Measurements from ENCODE around the gene ETS1.

The ETS1 gene

GRCh38 chr11:128482092-128482491, 105.3 kb downstream of the ETS1 start:
- no peak for DNase-seq (ENCODE audit: extremely low spot score)
- TF ChIP-seq BHLHE40 (IDR thresholded peaks at IDR 0.05; ENCODE audit: borderline replicate concordance) = no peak
- no peak for TF ChIP-seq FOXK2 (IDR thresholded peaks at IDR 0.05)
- TF ChIP-seq SP1 (IDR thresholded peaks at IDR 0.05) = no peak
- no peak for TF ChIP-seq FOXA1 (IDR thresholded peaks at IDR 0.05)
- TF ChIP-seq ZNF384 (IDR thresholded peaks at IDR 0.05) = no peak
- no peak for TF ChIP-seq SUZ12 (IDR thresholded peaks at IDR 0.05)
- POLR2A ChIA-PET = no interaction called here
- CTCF ChIA-PET = interaction anchor here (1.0 kb wide), 1 partner anchor 325 kb away, joined by 3 read pairs; no protein-coding TSS in a partner anchor

- ChIA-PET CTCF (no interaction called here), POLR2A (no interaction called here)
- TF ChIP-seq ARNT (IDR thresholded peaks at IDR 0.05) (no peak), FOXA1 (IDR thresholded peaks at IDR 0.05) (no peak), L3MBTL2 (conservative IDR thresholded peaks at IDR 0.05) (no peak), TARDBP (IDR thresholded peaks at IDR 0.05) (no peak), LEF1 (IDR thresholded peaks at IDR 0.05; ENCODE audit: borderline replicate concordance) (no peak), CTBP1 (IDR thresholded peaks at IDR 0.05; ENCODE audit: borderline replicate concordance) (no peak), FOXK2 (IDR thresholded peaks at IDR 0.05) (no peak), BHLHE40 (IDR thresholded peaks at IDR 0.05; ENCODE audit: borderline replicate concordance) (no peak), NFRKB (IDR thresholded peaks at IDR 0.05) (no peak), PKNOX1 (IDR thresholded peaks at IDR 0.05) (no peak), ZNF384 (IDR thresholded peaks at IDR 0.05) (no peak), FOXM1 (IDR thresholded peaks at IDR 0.05; ENCODE audit: borderline replicate concordance) (no peak), HDGF (IDR thresholded peaks at IDR 0.05; ENCODE audit: borderline replicate concordance) (no peak), SP1 (IDR thresholded peaks at IDR 0.05) (no peak), SUZ12 (IDR thresholded peaks at IDR 0.05) (no peak), ELF4 (IDR thresholded peaks at IDR 0.05) (no peak)
- no peak for DNase-seq (ENCODE audit: extremely low spot score)
These were observed 106.2 kb downstream of the ETS1 start for GRCh38 chr11:128481135-128481534.

GRCh38 chr11:128480665-128481064, 106.7 kb downstream of the ETS1 start:
- TF ChIP-seq ELF4 (IDR thresholded peaks at IDR 0.05) (no peak), LEF1 (IDR thresholded peaks at IDR 0.05; ENCODE audit: borderline replicate concordance) (no peak), FOXK2 (IDR thresholded peaks at IDR 0.05) (no peak), TARDBP (IDR thresholded peaks at IDR 0.05) (no peak), FOXM1 (IDR thresholded peaks at IDR 0.05; ENCODE audit: borderline replicate concordance) (no peak), NFRKB (IDR thresholded peaks at IDR 0.05) (no peak), CTBP1 (IDR thresholded peaks at IDR 0.05; ENCODE audit: borderline replicate concordance) (no peak), SP1 (IDR thresholded peaks at IDR 0.05) (no peak), FOXA1 (IDR thresholded peaks at IDR 0.05) (no peak), PKNOX1 (IDR thresholded peaks at IDR 0.05) (no peak)
- CTCF ChIA-PET = no interaction called here
- no peak for DNase-seq (ENCODE audit: extremely low spot score)
- POLR2A ChIA-PET = no interaction called here

GRCh38 chr11:128480066-128480465, 107.3 kb downstream of the ETS1 start:
- CTCF ChIA-PET = no interaction called here
- TF ChIP-seq CTBP1 (IDR thresholded peaks at IDR 0.05; ENCODE audit: borderline replicate concordance) (no peak), HDGF (IDR thresholded peaks at IDR 0.05; ENCODE audit: borderline replicate concordance) (no peak)
- POLR2A ChIA-PET = no interaction called here
- no peak for DNase-seq (ENCODE audit: extremely low spot score)

GRCh38 chr11:128479144-128479543, 108.2 kb downstream of the ETS1 start:
- no peak for DNase-seq (ENCODE audit: extremely low spot score)
- POLR2A ChIA-PET = no interaction called here
- TF ChIP-seq TARDBP (IDR thresholded peaks at IDR 0.05) (no peak), FOXK2 (IDR thresholded peaks at IDR 0.05) (no peak), NFRKB (IDR thresholded peaks at IDR 0.05) (no peak), L3MBTL2 (conservative IDR thresholded peaks at IDR 0.05) (no peak), ELF4 (IDR thresholded peaks at IDR 0.05) (no peak), HDGF (IDR thresholded peaks at IDR 0.05; ENCODE audit: borderline replicate concordance) (no peak), ZNF384 (IDR thresholded peaks at IDR 0.05) (no peak)
- CTCF ChIA-PET = no interaction called here

GRCh38 chr11:128478305-128478704, 109.1 kb downstream of the ETS1 start:
- ChIA-PET POLR2A (no interaction called here), CTCF (no interaction called here)
- no peak for DNase-seq (ENCODE audit: extremely low spot score)
- no peak for TF ChIP-seq CTBP1 (IDR thresholded peaks at IDR 0.05; ENCODE audit: borderline replicate concordance)
- TF ChIP-seq NFRKB (IDR thresholded peaks at IDR 0.05) = no peak
- TF ChIP-seq SUZ12 (IDR thresholded peaks at IDR 0.05) = no peak
- TF ChIP-seq LEF1 (IDR thresholded peaks at IDR 0.05; ENCODE audit: borderline replicate concordance) = no peak
- TF ChIP-seq FOXK2 (IDR thresholded peaks at IDR 0.05) = no peak
- no peak for TF ChIP-seq TARDBP (IDR thresholded peaks at IDR 0.05)
- TF ChIP-seq PKNOX1 (IDR thresholded peaks at IDR 0.05) = no peak
- TF ChIP-seq ZNF384 (IDR thresholded peaks at IDR 0.05) = no peak
- TF ChIP-seq FOXM1 (IDR thresholded peaks at IDR 0.05; ENCODE audit: borderline replicate concordance) = no peak
- TF ChIP-seq ARNT (IDR thresholded peaks at IDR 0.05) = no peak
- TF ChIP-seq SP1 (IDR thresholded peaks at IDR 0.05) = no peak
- no peak for TF ChIP-seq BHLHE40 (IDR thresholded peaks at IDR 0.05; ENCODE audit: borderline replicate concordance)

- CTCF ChIA-PET = no interaction called here
- DNase-seq (ENCODE audit: extremely low spot score) = no peak
- POLR2A ChIA-PET = no interaction called here
- no peak for TF ChIP-seq HDGF (IDR thresholded peaks at IDR 0.05; ENCODE audit: borderline replicate concordance)
- no peak for TF ChIP-seq LEF1 (IDR thresholded peaks at IDR 0.05; ENCODE audit: borderline replicate concordance)
- no peak for TF ChIP-seq ZNF384 (IDR thresholded peaks at IDR 0.05)
- no peak for TF ChIP-seq FOXK2 (IDR thresholded peaks at IDR 0.05)
- no peak for TF ChIP-seq BHLHE40 (IDR thresholded peaks at IDR 0.05; ENCODE audit: borderline replicate concordance)
- TF ChIP-seq ARNT (IDR thresholded peaks at IDR 0.05) = no peak
- TF ChIP-seq NFRKB (IDR thresholded peaks at IDR 0.05) = no peak
- no peak for TF ChIP-seq CTBP1 (IDR thresholded peaks at IDR 0.05; ENCODE audit: borderline replicate concordance)
- no peak for TF ChIP-seq TARDBP (IDR thresholded peaks at IDR 0.05)
- no peak for TF ChIP-seq PKNOX1 (IDR thresholded peaks at IDR 0.05)
- TF ChIP-seq L3MBTL2 (conservative IDR thresholded peaks at IDR 0.05) = no peak
- TF ChIP-seq ELF4 (IDR thresholded peaks at IDR 0.05) = no peak
These were observed 109.5 kb downstream of the ETS1 start for GRCh38 chr11:128477811-128478210.

All from HEK293T (cell line).